ENCODE measurements around the gene POGK. TPM values are rescaled to one million over a fixed set of nuclear protein-coding genes. Genes with fewer than 3 reads are reported as not detected.

POGK gene
- total RNA-seq, 4 donors from 2014 or later, result 16.8 to 29.9 (median 24.9) TPM

DNA sequence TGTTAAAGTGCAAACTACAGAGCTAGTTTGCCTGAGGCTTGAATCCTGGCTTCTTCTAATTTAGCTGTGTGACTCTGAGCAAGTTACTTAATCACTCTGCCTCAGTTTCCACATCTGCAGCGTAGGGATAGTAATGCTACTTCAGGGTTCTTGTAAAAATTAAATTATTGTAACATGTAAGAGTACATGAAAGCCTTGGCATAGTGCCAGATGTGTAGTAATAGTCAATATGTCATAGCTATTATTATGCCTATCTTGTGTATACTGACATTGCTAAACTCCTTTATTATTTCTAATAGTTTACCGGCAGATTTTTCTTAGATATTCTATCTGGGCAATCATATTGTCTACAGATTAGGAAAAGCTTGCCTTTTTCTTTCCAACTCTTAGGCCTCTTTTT is 43.6 kb downstream of the POGK start:
- WGBS, 2 donors (ENCODE audit: low coverage in 1 of 2), result 36 to 40% methylated on average over 2 of the region's 2 CpGs
- H3K36me3 ChIP-seq, result no peaks in the 10 kb centered on the region
- TF ChIP-seq POLR2A (IDR thresholded peaks at IDR 0.05) (no peak), EP300 (IDR thresholded peaks at IDR 0.05; ENCODE audit: low read depth) (no peak), POLR2AphosphoS5 (IDR thresholded peaks at IDR 0.05) (no peak)
- TF ChIP-seq, protein P1, sequence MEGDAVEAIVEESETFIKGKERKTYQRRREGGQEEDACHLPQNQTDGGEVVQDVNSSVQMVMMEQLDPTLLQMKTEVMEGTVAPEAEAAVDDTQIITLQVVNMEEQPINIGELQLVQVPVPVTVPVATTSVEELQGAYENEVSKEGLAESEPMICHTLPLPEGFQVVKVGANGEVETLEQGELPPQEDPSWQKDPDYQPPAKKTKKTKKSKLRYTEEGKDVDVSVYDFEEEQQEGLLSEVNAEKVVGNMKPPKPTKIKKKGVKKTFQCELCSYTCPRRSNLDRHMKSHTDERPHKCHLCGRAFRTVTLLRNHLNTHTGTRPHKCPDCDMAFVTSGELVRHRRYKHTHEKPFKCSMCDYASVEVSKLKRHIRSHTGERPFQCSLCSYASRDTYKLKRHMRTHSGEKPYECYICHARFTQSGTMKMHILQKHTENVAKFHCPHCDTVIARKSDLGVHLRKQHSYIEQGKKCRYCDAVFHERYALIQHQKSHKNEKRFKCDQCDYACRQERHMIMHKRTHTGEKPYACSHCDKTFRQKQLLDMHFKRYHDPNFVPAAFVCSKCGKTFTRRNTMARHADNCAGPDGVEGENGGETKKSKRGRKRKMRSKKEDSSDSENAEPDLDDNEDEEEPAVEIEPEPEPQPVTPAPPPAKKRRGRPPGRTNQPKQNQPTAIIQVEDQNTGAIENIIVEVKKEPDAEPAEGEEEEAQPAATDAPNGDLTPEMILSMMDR (IDR thresholded peaks at IDR 0.05), result no peak
- H3K4me3 ChIP-seq, result no peak overlapping the region
- H3K27ac ChIP-seq, result no peak overlapping the region
- no peak for DNase-seq
- in situ Hi-C loops (cut with MboI; ENCODE audit: low pct_ligation_motif_present in 1 of 4, low pct_unique_long_range_greater_than_20kb in 1 of 4, low sequenced_read_pairs in 3 of 4), result loop anchor here in 2 of 4 donors (10.0 to 25.0 kb wide), 3 partner anchors 182 to 654 kb away; no protein-coding TSS in a partner anchor
- intact Hi-C loops (cut with DNase I; ENCODE audit: low total_unique reads), result loop anchor here (2.0 kb wide), 1 partner anchor 176 kb away; no protein-coding TSS in a partner anchor
- peaks cover 0 to 8% (median 7%) of the 10 kb centered on the region in 4 donors for H3K4me1 ChIP-seq
- peaks cover 27% of the 10 kb centered on the region for H3K27me3 ChIP-seq
- H3K9me3 ChIP-seq, result no peaks in the 10 kb centered on the region

DNA sequence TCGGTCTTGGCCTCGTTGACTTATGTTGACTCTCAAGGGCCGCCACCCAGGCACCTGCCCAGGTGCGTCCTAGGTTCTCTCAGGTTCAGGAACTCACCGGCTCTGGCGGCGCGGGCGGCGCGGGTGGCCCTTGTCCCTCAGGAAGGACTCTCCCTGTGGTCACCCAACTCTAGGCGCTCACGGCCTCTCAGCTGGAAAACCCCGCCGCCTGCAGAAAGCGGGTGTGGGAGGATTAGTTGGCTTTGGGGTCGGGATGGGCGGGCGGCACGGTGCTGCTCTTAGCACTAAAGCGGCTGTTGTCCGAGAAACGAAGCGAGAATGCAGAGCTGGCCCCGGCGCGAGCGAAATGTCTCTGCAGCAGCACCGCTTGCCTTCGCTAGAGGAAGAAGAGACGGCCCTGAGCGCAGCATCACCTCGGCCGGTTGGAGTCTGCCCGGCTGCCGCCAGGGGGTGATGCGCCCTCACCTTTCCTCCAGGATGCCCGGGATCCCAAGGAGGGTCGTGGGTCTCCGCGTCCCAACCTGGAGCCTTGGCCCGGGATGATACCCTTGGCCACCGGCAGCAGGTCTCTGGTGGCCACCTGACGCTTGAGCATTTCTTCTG is 44.9 kb downstream of the POGK start:
- DNase-seq, result peak; percentile 53
- Histone ChIP-seq H3K27me3 (peaks cover 27% of the 10 kb centered on the region), H3K9me3 (no peaks in the 10 kb centered on the region), H3K4me1 (peaks cover 0 to 8% (median 7%) of the 10 kb centered on the region in 4 donors), H3K36me3 (no peaks in the 10 kb centered on the region), H3K4me3 (peak overlapping the region in 1 of 4 donors; percentile 37), H3K27ac (no peak overlapping the region)
- intact Hi-C loops (cut with DNase I; ENCODE audit: low total_unique reads) (no loop called here), in situ Hi-C loops (cut with MboI; ENCODE audit: low pct_ligation_motif_present in 1 of 4, low pct_unique_long_range_greater_than_20kb in 1 of 4, low sequenced_read_pairs in 3 of 4) (loop anchor here in 2 of 4 donors (10.0 to 25.0 kb wide), 3 partner anchors 181 to 653 kb away; no protein-coding TSS in a partner anchor)
- TF ChIP-seq, protein P1 (IDR thresholded peaks at IDR 0.05), result peak; percentile 66 to 76 (median 70)
- no peak for TF ChIP-seq POLR2AphosphoS5 (IDR thresholded peaks at IDR 0.05)
- WGBS, 2 donors (ENCODE audit: low coverage in 1 of 2), result 17% methylated on average over 34 of the region's 44 CpGs; no CpG with 5 or more reads in 1 of the 2 donors

- peaks cover 0 to 8% (median 7%) of the 10 kb centered on the region in 4 donors for H3K4me1 ChIP-seq
- TF ChIP-seq EP300 (IDR thresholded peaks at IDR 0.05; ENCODE audit: low read depth) (no peak), POLR2AphosphoS5 (IDR thresholded peaks at IDR 0.05) (no peak), POLR2A (IDR thresholded peaks at IDR 0.05) (no peak)
- TF ChIP-seq, protein P1 (IDR thresholded peaks at IDR 0.05), result no peak
- no peaks in the 10 kb centered on the region for H3K36me3 ChIP-seq
- no peak for DNase-seq
- no peak overlapping the region for H3K4me3 ChIP-seq
- in situ Hi-C loops (cut with MboI; ENCODE audit: low pct_ligation_motif_present in 1 of 4, low pct_unique_long_range_greater_than_20kb in 1 of 4, low sequenced_read_pairs in 3 of 4), result loop anchor here in 2 of 4 donors (10.0 to 25.0 kb wide), 3 partner anchors 180 to 652 kb away; no protein-coding TSS in a partner anchor
- H3K27ac ChIP-seq, result no peak overlapping the region
- intact Hi-C loops (cut with DNase I; ENCODE audit: low total_unique reads), result no loop called here
- H3K27me3 ChIP-seq, result peaks cover 27% of the 10 kb centered on the region
- H3K9me3 ChIP-seq, result no peaks in the 10 kb centered on the region
- 87 to 100% methylated on average over 1 to 3 of the region's 3 CpGs for WGBS, 2 donors (ENCODE audit: low coverage in 1 of 2)
Observed at GRCh38 chr1:166884971-166885370, 45.7 kb downstream of the POGK start.

DNA sequence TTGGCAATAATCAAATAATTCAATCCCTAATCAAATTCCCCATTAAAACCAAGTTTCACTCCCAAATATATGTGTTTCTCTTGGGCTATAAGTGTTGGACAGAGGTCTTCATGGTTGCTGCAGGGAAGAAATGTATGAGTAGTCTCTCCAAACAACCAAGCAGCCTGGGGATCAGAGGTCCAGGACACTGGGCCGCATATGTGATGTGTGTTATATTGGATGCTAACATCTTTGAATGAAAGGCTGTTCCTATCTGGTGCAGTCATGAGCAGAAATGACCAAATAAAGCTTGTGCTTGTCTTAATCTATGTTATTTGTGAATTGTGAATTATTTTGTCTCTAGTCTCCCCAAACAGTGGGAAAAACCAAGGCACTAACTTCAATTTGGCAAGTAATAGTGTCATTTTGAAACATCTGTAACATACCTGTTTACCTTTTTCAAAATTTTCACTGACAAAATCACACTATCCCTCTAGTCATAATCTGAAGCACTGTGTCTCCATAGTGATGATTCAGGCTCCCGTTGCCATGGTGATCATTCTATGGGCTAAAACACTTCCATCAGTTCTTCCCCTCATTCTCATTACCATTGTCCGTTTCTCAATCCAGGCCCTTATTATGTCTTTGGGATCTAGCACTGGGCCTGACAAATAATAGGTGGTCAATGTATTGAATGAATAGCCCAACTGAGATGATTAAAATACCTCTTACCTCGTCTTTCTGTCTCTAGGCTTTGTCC is 49.3 kb downstream of the POGK start:
- intact Hi-C loops (cut with DNase I; ENCODE audit: low total_unique reads), result no loop called here
- no peaks in the 10 kb centered on the region for H3K9me3 ChIP-seq
- H3K27ac ChIP-seq, result no peak overlapping the region
- H3K4me1 ChIP-seq, result peaks cover 0 to 8% (median 7%) of the 10 kb centered on the region in 4 donors
- H3K36me3 ChIP-seq, result no peaks in the 10 kb centered on the region
- 71 to 73% methylated on average over 3 to 4 of the region's 4 CpGs for WGBS, 2 donors (ENCODE audit: low coverage in 1 of 2)
- H3K4me3 ChIP-seq, result no peak overlapping the region
- TF ChIP-seq POLR2AphosphoS5 (IDR thresholded peaks at IDR 0.05) (no peak), POLR2A (IDR thresholded peaks at IDR 0.05) (no peak), EP300 (IDR thresholded peaks at IDR 0.05; ENCODE audit: low read depth) (no peak)
- TF ChIP-seq, protein P1 (IDR thresholded peaks at IDR 0.05), result no peak
- DNase-seq, result no peak
- in situ Hi-C loops (cut with MboI; ENCODE audit: low pct_ligation_motif_present in 1 of 4, low pct_unique_long_range_greater_than_20kb in 1 of 4, low sequenced_read_pairs in 3 of 4), result loop anchor here in 2 of 4 donors (10.0 to 25.0 kb wide), 3 partner anchors 176 to 649 kb away; no protein-coding TSS in a partner anchor
- H3K27me3 ChIP-seq, result peaks cover 13% of the 10 kb centered on the region
